ENCODE measurements around the gene FGD1.

The FGD1 gene

DNA sequence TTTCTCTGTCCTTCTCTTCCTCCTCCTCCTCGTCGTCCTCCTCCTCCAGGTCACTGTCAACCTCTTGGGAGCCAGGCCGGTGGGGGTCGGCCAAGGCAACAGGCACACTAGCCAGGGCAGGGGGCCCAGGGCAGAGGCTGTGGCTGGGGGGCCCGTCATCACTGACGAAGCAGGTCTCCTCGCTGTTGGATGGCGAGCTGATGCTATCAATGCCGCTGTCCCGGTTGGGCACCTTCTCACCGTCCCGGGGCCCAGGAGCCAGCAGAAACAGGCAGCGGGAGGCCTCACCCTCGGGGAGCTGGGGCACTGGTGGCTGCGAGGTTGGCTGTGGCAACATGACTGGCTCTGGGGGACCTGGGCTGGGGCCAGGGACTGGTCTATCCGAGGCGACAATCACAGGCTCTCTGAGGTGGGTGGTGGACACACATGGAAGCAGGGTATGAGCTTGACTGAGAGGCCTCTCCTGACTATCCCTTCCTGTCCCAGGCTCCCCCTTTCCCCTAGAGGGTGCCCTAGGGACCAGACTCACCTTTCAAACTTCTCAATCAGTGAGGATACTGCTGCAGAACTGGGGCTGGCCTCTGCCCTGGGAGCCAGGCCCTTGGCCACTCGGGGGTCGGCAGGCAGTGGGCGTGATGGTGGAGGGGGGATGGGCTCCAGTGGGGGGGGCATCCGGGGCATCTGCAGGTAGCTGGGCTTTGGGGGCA lies 25.8 kb downstream of the FGD1 start:
- DNase-seq = no peak

DNA sequence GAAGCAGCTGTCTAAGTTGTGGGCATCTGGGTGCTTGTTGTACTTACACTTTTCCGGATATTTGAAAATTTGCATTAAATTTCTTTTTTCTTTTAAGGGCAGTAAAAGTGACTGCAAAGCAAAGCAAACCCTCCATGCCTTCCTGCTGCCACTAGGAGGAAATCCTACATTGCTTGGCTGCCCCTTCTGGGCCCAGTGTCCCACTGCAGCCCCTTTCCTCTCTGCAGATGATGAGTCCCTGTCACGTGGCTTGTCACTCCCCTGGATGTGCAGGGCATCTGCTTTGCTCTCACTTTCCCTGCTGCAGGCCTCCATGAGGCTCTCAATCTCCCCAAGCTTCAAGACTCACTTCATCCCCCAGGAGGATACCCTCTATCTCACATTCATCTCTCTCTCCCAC lies 43.1 kb downstream of the FGD1 start:
- DNase-seq = no peak

DNA sequence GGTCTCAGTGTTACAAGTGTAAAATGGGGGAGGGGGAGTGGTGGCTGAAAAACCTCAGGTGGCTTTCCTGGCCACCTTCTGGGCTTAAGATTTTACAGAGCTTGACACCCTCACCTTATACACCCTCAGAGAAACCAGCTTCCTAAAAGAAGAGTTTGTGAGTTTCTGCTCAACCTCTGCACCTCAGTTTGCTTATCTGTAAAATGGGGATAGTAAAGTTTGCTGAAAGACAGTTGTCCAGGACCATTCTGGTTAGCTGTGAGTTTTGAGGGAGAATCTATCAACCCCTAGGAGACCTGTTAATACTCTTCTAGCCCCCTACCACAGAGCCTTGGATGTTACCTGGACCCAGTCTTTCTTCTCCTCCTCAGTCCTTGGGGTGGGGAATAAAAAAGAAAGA lies 46.1 kb downstream of the FGD1 start:
- no peak for DNase-seq

DNA sequence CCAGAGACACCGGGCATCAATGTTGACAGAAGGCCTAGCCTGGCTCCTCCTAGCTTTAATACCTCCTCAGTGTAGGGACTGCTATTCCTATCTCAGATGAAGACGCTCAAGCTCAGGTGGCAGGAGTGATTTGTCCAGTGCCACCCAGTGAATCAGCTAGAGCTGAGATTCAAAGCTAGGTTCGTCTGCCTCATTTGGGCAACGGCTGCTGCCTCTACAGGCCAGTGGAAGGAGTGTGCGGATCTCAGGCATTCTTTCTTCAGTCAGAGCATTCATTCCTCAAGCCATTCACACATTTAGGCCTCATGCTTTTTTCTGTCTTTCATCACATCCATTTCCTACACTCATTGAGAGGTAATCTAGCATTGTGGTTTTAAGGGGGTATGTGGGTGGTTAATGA lies 48.6 kb downstream of the FGD1 start:
- DNase-seq = no peak

DNA sequence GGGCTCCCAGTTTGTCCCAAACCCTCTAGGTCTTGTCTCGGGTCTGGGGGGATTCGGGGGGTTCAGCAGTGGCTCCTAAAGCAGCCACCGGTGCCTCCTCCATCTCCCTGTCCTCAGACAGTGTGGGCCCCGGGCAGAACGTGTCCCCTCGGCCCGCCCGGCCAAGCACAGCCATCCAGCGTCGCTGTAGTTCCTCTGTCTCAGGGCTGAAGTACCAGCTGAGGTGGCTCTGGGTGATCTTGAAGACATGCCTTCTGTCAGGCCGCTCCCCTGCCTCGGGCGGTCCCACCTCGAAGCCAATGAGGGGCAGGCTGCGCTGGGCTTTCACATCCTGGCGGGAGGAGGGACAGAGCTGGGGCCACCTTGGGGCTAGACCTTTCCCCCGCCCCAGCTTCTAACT lies 50.0 kb downstream of the FGD1 start:
- DNase-seq = no peak

DNA sequence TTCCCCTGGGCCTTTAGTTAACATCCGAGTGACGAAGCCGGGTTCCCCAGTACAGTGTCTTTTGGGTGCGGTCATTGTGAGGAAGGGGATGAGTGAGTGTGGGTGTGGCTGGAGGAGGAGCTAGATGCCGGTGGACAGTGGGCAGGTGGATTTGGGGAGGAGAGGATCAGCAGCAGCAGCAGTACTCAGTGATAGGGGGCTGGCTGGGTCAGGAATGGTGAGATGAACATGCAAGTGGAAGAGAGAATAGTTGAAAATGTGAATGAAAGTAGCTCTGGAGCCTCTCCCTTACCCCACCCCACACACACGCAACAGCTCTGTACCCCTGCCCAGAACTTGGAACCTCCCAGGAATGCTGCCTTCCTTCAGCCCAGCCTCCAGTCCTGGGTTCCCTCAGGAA lies 51.3 kb downstream of the FGD1 start:
- no peak for DNase-seq

DNA sequence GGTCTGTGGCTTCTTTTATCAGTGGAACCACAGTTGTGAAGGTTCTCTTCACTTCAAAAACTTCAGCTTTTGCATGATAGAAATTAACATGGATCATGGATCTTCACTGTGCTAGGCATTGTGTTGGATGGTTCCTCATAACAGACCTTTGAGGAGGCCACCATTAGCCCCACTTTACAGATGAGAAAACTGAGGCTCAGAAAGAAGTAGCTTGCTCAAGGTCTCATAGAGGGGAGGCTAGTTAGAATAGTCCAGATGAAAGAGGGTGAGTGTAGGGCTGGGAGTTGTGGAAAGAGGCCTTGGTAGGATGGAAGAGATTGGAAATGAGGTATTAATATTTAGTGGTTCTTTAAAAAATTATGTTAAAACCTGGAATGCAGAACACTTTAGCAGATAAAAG lies 53.2 kb downstream of the FGD1 start:
- DNase-seq = no peak

DNA sequence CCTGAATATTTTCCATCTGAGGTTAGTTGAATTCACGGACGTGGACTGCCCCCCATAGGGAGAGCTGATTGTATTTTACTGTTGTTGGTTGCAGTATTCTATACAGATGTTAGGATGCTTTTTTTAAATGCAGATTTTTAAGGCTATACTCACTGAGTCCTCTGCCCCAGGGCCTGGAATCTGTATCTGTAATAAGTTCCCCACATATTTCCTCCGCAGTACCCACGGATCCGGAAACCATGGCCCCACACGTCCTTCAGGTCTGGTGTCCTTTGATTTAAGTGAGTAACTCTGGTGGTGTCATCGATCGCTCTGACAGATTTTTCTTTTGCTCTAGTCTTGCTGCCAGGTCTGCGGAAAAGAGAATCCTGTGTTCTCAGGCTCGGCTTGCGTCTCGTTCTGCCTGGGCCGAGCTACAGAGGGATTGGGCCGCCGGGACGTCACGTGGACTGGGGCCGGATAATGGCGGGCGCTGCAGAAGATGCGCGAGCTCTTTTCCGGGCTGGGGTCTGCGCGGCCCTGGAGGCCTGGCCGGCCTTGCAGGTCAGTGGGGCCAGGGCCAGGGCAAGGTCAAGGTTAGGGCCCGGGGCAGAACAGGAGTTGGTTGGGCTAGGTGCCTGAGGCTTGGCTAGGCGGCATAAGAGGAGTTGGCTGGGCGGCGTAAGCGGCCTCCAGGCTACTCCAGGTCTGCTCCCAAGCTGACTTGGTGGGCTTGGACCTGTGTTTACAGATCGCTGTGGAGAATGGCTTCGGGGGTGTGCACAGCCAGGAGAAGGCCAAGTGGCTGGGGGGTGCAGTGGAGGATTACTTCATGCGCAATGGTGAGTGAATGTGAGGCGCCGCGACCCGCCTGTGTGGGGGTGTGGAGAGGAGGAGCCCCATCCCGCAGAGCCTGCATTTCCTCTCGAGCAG lies 55.8 kb downstream of the FGD1 start, which contains the start of gene TSR2:
Gene TSR2, plus strand, starts transcription at position 445 of the 912 bp plus-strand sequence. Its CDS starts 18 bp downstream, at position 463.
- peak; percentile 60 for DNase-seq

DNA sequence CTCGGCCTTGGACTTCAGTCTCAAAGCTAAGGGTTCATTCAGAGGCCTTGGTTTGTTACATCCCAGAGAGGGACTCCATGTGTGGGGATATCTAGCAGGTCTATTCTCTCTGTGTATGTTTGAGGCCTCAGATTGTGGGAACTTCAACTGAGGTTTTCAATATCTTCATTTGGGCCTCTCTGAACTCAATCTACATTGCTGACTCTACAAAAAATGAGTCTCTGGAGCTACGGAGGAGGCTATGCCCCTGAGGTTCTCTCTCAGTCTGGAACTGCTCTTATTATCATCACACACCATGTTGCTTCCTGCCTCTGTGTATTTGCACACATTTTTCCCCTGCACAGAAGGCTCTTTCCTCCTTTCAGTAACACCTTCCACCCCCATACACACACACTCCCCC lies 60.9 kb downstream of the FGD1 start:
- no peak for DNase-seq

DNA sequence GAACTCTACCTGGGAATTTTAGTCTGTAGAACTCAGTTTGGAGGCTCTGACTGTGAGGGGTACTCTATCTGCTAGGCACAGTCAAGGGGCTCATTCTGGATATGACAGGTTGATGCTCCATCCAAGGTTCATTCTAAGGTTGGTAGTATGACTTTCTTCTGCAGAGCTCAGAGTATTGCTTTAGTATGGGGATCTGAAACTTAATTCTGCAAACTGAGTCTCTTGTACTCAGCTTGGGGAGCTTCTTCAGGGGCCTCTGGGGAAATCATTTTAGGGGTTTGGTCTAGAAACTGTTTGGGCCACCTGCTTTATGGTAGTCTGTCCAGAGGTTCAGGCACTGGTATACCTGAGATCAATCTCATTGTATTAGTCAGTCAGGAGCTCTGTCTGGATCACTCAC lies 65.5 kb downstream of the FGD1 start:
- DNase-seq = no peak

DNA sequence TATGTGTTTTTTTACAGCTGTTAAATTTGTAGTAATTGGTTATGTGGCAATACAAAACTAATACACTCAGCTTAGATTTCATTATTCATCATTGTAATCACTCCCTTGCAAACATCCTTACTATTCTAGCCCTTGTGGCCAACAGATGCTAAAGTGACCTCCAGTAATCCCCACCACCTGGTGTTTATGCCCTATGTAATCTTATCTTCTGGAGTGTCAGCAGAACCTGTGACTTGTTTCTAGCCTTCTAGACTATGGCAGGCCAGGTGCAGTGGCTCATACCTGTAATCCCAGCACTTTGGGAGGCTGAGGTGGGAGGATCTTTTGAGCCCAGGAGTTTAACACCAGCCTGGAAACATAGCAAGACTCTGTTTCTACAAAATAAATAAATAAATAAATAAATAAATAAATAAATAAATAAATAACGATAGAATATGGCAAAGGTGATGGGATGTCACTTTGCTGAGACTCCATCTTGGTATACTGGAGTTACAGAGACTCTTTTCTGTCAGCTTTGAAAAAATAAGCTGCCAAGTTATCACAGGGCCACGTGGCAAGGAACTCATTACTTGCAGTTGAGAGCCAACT lies 68.1 kb downstream of the FGD1 start:
- DNase-seq = no peak

DNA sequence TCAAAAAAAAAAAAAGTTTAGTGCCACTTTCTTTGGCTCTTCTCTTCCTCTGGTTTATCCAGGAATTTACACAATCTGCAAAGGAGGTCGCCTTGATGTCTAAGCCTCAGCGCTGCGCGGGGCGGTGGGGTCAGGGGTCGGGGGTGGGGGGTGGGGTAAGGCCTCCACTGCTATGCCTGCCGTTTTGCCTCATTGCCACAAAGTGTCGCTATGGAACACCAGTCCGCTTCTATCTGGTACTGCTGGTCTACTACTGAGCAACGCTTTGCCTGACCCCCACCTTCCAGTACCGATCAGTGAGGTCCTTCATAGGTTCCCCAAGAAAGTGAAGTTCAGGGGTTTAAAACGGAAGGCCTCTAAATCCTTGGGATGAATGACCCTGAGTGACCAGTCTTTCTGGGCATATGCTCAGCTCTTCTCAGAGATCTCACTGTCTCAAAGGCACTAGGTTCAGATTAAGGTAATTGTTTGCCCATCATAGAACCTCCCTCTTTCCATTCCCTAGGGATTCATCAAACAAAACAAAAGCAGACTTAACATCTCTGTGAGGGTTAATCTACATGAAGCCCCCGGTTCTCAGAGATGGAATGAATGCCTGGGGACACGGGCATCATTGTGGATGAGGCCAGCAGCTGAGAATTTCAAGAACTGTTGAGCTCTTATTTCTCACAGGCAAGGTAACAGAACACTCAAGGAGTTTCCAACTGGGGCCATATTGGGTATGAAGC lies 72.7 kb downstream of the FGD1 start:
- no peak for DNase-seq

DNA sequence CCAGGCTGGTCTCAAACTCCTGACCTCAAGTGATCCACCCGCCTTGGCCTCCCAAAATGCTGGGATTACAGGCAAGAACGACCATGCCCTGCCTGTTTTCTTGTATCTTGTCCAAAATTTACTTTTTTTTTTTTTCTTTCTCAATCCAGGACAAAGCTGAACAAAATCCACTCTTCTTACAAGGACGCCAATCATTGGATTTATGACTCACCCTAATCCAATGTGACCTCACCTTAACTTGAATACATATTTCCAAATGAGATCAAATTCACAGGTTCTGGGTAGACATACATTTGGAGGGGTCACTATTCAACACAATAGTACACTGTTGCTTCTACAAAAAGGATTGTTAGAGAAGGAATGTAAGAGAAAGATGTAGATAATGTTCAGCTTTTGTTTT lies 73.9 kb downstream of the FGD1 start:
- DNase-seq = no peak

DNA sequence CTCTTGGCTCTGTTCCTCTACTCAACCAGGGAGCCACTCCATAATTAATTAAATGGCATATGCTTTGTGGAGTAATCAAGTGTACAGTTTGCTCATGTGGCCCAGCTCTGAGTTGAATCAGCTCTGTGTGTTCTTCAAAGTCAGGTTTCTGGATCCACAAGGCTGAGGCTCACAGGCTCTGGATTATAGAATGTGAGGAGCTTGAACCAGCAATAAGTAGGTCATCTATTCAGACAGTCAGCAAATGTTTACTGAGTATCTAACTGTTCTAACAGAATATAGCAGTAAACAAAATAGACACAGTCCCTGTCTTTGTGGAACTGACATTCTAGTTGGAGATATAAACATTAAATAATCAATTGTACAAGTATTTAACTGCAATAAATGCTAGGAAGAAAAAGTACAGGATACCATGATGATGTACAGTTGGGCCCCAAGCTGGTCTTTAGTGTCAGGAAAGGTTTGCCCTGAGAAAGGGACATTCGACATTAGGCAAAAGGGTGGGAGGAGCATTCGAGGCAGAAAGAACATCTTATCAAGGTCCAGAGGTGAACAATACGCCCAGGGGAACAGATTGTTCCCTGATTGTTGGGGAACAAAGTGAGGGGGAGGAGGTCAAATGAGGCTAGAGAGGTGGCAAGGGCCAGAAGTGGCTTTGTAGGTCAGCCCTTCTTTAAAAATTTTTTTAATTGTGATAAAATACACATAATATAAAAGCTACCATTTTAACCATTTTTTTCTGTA lies 76.3 kb downstream of the FGD1 start:
- DNase-seq = no peak

DNA sequence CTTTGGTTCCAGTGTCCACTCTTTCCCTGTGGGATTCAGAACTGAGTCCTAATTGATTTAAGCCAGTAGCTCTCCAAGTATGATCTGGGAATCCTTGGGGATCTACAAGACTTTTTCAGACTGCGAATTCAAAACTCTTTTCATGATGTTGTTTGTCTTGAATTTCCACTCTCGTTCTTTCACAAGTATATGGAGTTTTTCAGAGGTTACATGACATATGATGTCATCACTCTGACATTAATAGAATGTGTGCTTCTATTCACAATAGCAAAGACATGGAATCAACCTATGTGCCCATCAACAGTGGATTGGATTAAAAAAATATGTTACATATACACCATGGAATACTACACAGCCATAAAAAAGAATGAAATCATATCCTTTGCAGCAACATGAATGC lies 79.1 kb downstream of the FGD1 start:
- no peak for DNase-seq

DNA sequence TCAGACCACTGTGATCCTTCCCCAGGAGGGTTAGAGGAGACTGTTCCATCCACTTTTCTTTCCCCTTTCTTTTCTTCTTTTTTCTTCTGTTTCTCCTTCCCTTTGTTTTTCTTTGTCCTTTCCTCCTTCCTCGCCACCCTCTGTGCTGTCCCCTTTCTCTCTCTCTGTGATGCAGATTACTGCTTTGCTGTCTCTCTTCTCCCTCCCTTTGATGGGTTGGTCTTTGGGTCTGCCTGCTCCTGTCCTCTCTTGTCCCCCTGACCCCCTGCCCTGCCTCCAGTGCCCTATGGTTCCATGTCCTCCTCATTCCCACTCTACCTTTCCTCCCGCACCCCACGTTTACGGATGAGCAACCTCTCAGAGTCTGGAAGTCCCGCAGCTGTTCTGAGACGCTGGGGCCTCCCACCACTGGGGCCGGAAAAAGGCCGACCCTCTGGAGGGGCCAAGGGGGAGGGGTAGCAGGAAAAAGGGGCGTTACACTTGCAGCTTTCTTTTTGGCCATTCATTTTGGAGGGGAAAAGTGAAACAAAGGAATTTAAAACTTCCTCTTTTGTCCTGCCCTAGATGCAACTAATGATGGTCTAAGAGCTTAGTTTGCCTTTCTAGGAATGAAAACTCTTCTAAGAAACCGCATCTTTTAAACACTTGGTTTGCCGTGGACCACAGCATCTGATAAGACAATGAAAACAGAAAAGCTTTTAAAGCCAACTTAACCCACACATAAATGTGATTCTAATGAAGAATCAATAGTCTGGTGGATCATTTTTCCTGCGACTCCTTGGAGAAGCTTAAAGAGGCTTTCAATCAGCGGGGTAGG lies 80.3 kb downstream of the FGD1 start:
- DNase-seq = no peak

DNA sequence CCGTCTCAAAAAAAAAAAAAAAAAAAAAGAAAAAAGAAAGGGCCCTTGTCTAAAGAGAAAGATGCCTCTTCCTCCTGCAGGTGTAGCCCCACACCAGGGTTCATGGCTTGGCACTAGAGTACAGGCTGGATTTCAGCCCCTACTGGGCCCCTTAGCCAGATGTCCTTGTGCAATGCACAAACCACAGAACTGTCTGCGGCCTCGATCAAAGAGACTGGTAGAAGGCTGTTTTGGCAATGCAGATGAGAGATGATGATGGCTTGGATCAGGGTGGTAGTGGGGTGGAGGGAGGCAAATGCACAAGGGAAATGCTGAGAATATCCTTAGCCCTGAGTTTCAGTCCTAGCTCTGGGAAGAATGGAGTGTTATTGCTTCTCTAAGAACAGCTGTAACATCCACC lies 82.3 kb downstream of the FGD1 start:
- DNase-seq = no peak

DNA sequence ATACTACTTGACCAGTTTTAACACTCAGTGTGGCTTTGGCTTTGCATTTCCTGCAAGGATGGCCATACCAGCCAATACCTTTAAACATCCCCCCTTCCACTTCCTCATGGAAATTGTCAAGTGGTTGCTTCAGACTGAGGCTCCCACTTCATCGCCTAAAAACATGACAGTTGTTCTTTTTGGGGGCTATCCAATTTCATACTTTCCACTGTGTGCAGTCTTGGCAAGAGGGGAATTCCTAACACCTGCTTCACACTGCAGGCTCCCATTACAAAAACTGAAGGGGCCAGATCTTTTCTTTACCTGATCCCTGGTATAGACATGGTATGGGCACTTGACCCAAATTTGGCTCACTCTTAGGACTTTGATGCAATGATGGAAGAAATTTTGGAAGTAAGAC lies 84.3 kb downstream of the FGD1 start:
- DNase-seq = no peak

DNA sequence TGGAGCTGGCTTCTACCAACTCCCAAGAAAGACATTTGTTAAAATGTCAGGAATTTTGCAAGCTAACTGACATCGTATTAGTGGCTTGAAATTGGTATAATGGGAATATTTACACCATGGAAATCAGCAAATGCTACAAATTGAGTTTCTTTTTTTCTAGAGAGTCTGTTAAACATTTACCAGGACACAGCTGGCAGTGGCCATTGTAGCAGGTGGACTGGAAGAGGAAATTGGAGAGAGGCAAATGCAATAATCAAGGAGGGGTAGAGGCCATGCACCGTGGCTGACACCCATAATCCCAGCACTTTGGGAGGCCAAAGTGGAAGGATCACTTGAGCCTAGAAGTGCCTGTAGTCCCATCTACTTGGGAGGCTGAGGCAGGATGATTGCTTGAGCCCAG lies 88.8 kb downstream of the FGD1 start:
- no peak for DNase-seq

DNA sequence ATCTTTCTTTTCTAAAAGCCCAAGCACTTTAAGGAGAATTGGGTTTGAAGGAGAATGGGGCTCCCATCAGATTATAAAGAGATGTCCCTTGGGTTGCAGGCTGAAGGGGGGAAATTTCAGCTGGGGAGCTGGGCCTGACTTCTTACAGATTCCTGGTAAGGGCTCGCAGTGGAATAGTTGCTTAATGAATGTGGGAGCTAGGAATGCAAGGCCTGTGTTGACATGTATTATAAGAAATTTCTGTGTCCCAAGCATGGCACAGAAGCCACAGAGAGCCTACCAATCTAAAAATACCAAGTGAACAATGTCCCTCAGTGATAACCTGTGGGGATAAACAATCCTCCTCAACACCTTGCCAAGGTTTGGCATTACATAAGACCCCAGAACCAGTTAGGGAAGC lies 98.9 kb downstream of the FGD1 start:
- no peak for DNase-seq
